WI38 (cell line): ENCODE measurements around the gene DZIP1.

ENCODE experiments used
- H3K4me3 ChIP-seq: 2 replicates; pipeline ENCODE4 v1.5.1; 2011; ENCODE audit warnings: low read depth, mild to moderate bottlenecking, control low read depth, low read length
- CTCF ChIP-seq: IDR thresholded peaks from 2 replicates; pipeline ENCODE4 v1.5.1; 2012; ENCODE audit warnings: low read depth, mild to moderate bottlenecking, control low read depth, low read length

Gene DZIP1

DNA sequence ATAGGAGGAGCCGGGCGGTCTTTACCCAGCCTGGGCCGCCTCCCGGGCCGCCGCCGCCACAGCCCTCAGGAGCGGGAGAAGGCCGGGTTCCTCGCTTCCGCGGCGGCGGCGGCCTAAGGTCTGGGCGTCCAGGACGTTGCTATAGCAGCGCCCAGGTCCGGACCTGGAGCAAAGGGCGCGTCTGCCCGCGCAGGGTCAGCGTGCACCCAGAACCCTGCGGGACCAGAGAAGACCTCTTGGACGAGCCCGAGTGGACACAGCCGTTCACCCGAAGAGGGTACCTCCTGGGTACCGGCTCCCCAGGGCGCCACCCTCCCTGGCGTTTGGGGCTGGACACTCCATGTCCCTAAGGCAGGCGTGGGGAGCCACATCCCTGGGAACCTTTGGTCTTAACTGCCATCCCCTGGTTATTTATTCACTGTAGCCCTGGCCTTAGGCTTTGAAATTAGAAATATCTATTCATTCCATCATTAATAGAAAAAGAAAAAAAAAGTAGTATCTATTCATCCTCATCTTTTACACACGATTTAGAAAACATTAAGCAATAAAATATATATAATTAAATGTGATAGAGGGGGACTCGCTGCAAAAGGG lies 2.4 kb downstream of the DZIP1 start:
- H3K4me3 ChIP-seq = peak overlapping the region; percentile 73
- TF ChIP-seq CTCF = no peak

GRCh38 chr13:95641291-95642027 lies 3.0 kb downstream of the DZIP1 start:
- no peak for TF ChIP-seq CTCF
- H3K4me3 ChIP-seq = peak overlapping the region; percentile 73

DNA sequence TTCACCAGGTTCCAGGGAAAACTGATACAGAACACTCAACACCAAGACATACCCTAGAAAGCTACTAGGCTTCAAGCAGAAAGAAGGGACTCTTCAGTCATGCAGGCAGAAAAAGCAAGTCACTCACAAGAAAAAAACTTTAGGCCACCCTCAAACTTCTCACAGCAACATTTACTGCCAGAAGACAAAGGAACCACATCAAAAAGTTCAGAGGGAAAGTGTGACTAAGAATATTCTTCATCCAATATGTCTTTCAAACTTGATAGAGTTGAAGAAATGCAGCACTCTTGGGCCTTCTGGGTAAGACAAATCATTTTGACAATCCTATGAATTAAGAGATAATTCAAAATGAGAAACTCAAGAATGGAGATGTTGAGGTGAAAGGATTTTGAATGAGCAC lies 7.7 kb downstream of the DZIP1 start:
- TF ChIP-seq CTCF = no peak
- no peak overlapping the region for H3K4me3 ChIP-seq

DNA sequence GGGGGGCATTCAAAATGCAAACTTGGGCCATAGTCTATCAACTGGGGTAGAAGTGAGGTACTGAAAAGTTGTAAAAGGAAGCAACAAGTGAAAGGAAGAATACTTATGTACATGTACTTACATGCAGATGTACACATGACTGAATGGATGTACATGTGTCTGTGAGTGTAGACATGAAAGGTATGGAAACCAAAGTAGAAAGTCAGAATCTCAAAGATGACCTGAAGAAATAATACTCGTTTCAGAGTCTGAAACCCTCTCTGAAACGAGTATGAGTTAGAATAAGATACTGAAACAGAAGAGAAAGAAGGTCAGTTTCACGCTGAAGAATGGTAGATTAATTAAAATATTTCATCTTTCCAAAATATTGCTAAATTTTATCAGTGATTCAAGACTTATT lies 13.9 kb downstream of the DZIP1 start:
- no peak for TF ChIP-seq CTCF
- H3K4me3 ChIP-seq = no peak overlapping the region

DNA sequence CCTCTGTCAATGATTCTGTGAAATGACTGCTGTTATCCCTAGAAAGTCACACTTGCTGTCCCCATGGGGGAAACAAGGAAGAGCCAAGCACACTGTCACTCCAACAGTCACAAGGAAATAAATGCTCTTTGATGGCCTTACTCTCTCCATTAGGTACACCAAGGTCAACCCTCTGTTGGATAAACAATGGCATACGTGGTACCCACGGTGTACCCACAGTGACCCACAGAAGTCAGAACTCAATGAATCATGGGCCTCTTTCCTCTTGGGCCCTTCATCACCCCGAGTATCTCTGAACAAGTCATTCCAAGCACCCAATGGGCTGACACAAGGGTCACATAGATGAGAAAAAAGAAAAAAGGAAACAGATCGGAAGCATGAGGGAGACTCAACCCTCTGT lies 15.4 kb downstream of the DZIP1 start:
- TF ChIP-seq CTCF = no peak
- no peak overlapping the region for H3K4me3 ChIP-seq

DNA sequence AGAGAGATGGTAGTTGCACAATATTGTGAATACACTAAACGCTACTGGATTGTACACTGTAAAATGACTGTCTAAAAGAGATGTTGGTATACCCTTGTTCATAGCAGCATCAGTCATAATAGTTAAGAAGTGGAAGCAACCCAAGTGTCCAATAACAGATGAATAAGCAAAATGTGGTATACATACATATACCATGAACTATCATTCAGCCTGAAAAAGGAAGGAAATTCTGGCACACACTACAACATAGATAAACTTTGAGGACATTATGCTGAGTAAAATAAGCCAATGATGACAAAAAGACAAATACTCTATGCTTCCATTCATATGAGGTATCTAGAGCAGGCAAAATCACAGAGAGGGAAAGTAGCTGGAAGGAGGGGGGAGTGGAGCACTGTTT lies 16.0 kb downstream of the DZIP1 start:
- TF ChIP-seq CTCF = no peak
- H3K4me3 ChIP-seq = no peak overlapping the region

DNA sequence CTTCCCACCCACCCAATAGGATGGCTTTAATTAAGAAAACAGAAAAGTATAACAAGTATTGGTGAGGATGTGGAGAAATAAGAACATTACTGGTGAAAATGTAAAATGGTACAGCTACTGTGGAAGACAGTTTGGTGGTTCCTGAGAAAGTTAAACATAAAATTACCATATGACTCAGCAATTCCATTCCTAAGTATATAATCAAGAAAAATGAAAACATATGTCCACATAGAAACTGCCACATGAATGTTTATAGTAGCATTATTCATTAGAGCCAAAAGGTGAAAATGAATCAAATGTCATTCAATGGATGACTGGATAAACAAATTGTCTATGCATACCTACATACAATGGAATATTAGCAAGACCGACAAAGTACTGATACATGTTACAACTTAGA lies 16.9 kb downstream of the DZIP1 start:
- no peak overlapping the region for H3K4me3 ChIP-seq
- no peak for TF ChIP-seq CTCF
